Kidney (tissue), 14 donors: ENCODE measurements around the gene PAM16. TPM values are rescaled to one million over a fixed set of nuclear protein-coding genes. Genes with fewer than 3 reads are reported as not detected.
A peak's percentile ranks its signal among the peaks of the same experiment; 100 is the strongest.

Experiments
- DNase-seq, 5 donors: peaks; one replicate each; pipeline ENCODE4 v3.0.0-alpha.2; 2013 to 2020
- FAIRE-seq: peaks from 2 replicates; lab custom pipeline; 2012; peaks lifted over from hg19 to GRCh38; lab: Jason Lieb, UNC
- H3K27ac ChIP-seq, 2 donors: one replicate each; pipeline ENCODE4 v1.7.0; 2013; ENCODE audit warnings: low read depth in 2 of 2, low read length in 2 of 2, inconsistent platforms in 1 of 2
- H3K27me3 ChIP-seq: one replicate; pipeline ENCODE4 v1.7.1; 2013; ENCODE audit warnings: low read length, inconsistent platforms; ENCODE audit not compliant: control insufficient read depth, insufficient read depth
- H3K36me3 ChIP-seq, 3 donors: one replicate each; pipeline versions ENCODE4 v1.7.0 to v1.7.1; 2013; ENCODE audit warnings: low read length in 3 of 3, control low read depth in 1 of 3, inconsistent platforms in 1 of 3; ENCODE audit not compliant: insufficient read depth in 3 of 3, control insufficient read depth in 2 of 3
- H3K4me1 ChIP-seq, 3 donors: one replicate each; pipeline versions ENCODE4 v1.7.0 to v1.7.1; 2013; ENCODE audit warnings: low read length in 3 of 3, inconsistent platforms in 1 of 3, low read depth in 1 of 3; ENCODE audit not compliant: control insufficient read depth in 2 of 3, insufficient read depth in 2 of 3
- H3K4me3 ChIP-seq, 3 donors: one replicate each; pipeline versions ENCODE4 v1.7.0 to v1.8.1; 2013; ENCODE audit warnings: low read length in 3 of 3, control low read depth in 1 of 3, inconsistent platforms in 1 of 3
- H3K9ac ChIP-seq, 3 donors: one replicate each; pipeline versions ENCODE4 v1.7.0 to v1.7.1; 2013; ENCODE audit warnings: low read length in 3 of 3, control low read depth in 1 of 3, inconsistent platforms in 1 of 3
- H3K9me3 ChIP-seq, 3 donors: one replicate each; pipeline versions ENCODE4 v1.7.0 to v1.7.1; 2013; ENCODE audit warnings: low read length in 3 of 3, control low read depth in 1 of 3, inconsistent platforms in 1 of 3; ENCODE audit not compliant: control insufficient read depth in 2 of 3, insufficient read depth in 1 of 3
- CTCF ChIP-seq: IDR thresholded peaks from 3 replicates; pipeline ENCODE4 v1.5.1; 2012; ENCODE audit warnings: mild to moderate bottlenecking, moderate library complexity, borderline replicate concordance; ENCODE audit not compliant: insufficient read depth; ENCODE audit errors: extremely low read depth
- intact Hi-C: fragments of 100-400 bp; cut with DNase I; formaldehyde crosslinking; loops from one replicate; pipeline ENCODE4 v1.11.1; 2022
- polyA plus RNA-seq: library from polyadenylated mRNA; stranded (reverse); fragments of 350-450 nt; fragmentation: Illumina TruSeq; extraction: RNeasy Lipid Tissue Mini Kit (QIAGEN cat#74804); gene quantifications from one replicate; pipeline ENCODE4 v1.2.3, GENCODE V29; 2014; ENCODE audit warnings: low read depth, low replicate concordance; ENCODE audit not compliant: insufficient read depth
- total RNA-seq: library from RNA; stranded (reverse); fragmentation: NEBNext Ultra II Directional; extraction: Animal tissue kit (Norgen Biotek cat#: 25700); gene quantifications from one replicate; pipeline ENCODE4 v1.2.1, GENCODE V29; 2021
- donor health status: control.
- donor health status: control.
- donor health status: control.
- donor health status: control.
- donor health status: control.
- donor health status: DM: yes; HTN: yes; CAD: no.
- donor health status: Normal renal cell carcinoma (clear cell type).

PAM16 gene
- total and polyA plus RNA-seq, 2 donors from 2014 or later, result 29.4 to 61.1 TPM

GRCh38 chr16:4318451-4318910, 32.6 kb downstream of the PAM16 start:
- peak in 3 of 5 donors; percentile 12 to 62 (median 31) for DNase-seq
- Histone ChIP-seq H3K9ac (peak overlapping the region in 1 of 3 donors; percentile 84), H3K27me3 (no peaks in the 10 kb centered on the region), H3K4me1 (peaks cover 0 to 69% (median 51%) of the 10 kb centered on the region in 3 donors), H3K36me3 (no peaks in the 10 kb centered on the region), H3K27ac (peak overlapping the region; percentile 90 to 93), H3K9me3 (no peaks in the 10 kb centered on the region), H3K4me3 (peak overlapping the region in 2 of 3 donors; percentile 52 to 82)
- TF ChIP-seq CTCF, result no peak
- intact Hi-C loops, result no loop called here
- no peak for FAIRE-seq

- peak overlapping the region in 2 of 3 donors; percentile 80 to 84 for H3K9ac ChIP-seq
- H3K36me3 ChIP-seq, result no peaks in the 10 kb centered on the region
- no peak for TF ChIP-seq CTCF
- FAIRE-seq (no peak), DNase-seq (peak in 4 of 5 donors; percentile 25 to 84 (median 66))
- peaks cover 0 to 63% (median 46%) of the 10 kb centered on the region in 3 donors for H3K4me1 ChIP-seq
- intact Hi-C loops, result no loop called here
- no peaks in the 10 kb centered on the region for H3K9me3 ChIP-seq
- H3K4me3 ChIP-seq, result peak overlapping the region in 2 of 3 donors; percentile 52 to 82
- H3K27ac ChIP-seq, result peak overlapping the region; percentile 90 to 93
- H3K27me3 ChIP-seq, result no peaks in the 10 kb centered on the region
Observed at GRCh38 chr16:4317532-4318450, 33.3 kb downstream of the PAM16 start.

- FAIRE-seq, result no peak
- peaks cover 0 to 56% (median 42%) of the 10 kb centered on the region in 3 donors for H3K4me1 ChIP-seq
Observed at GRCh38 chr16:4316864-4317531, 34.1 kb downstream of the PAM16 start.

More at GRCh38 chr16:4316864-4317531, 34.1 kb downstream of the PAM16 start:
- Histone ChIP-seq H3K9me3 (no peaks in the 10 kb centered on the region), H3K9ac (peak overlapping the region in 2 of 3 donors; percentile 80 to 84), H3K27ac (peak overlapping the region; percentile 90 to 93), H3K36me3 (no peaks in the 10 kb centered on the region), H3K27me3 (no peaks in the 10 kb centered on the region), H3K4me3 (peak overlapping the region; percentile 48 to 82 (median 52))
- no peak for TF ChIP-seq CTCF
- DNase-seq, result peak in 2 of 5 donors; percentile 40 to 92
- intact Hi-C loops, result no loop called here
